Sigmoid colon (tissue), 7 donors: ENCODE results near the gene GPR85. TPM values are rescaled to one million over a fixed set of nuclear protein-coding genes. Genes with fewer than 3 reads are reported as not detected.

Experiments
- DNase-seq: peaks from one replicate; pipeline ENCODE4 v3.0.0-alpha.2; 2019
- H3K27ac ChIP-seq, 4 donors: fragments of 200-600 bp; sonication (generic); one replicate each; pipeline ENCODE4 v1.5.1; 2016 to 2019; ENCODE audit warnings: mild to moderate bottlenecking in 1 of 4
- H3K27me3 ChIP-seq, 3 donors: fragments of 200-600 bp; sonication (generic); one replicate each; pipeline ENCODE4 v1.5.1; 2019; ENCODE audit warnings: mild to moderate bottlenecking in 1 of 3
- H3K36me3 ChIP-seq, 4 donors: fragments of 200-600 bp; sonication (generic); one replicate each; pipeline ENCODE4 v1.5.1; 2016 to 2019
- H3K4me1 ChIP-seq, 4 donors: fragments of 200-600 bp; sonication (generic); one replicate each; pipeline ENCODE4 v1.5.1; 2017 to 2019
- H3K4me3 ChIP-seq, 4 donors: fragments of 200-600 bp; sonication (generic); one replicate each; pipeline ENCODE4 v1.5.1; 2017 to 2019; ENCODE audit warnings: mild to moderate bottlenecking in 2 of 4, moderate library complexity in 1 of 4
- H3K9me3 ChIP-seq, 4 donors: fragments of 200-600 bp in 3 of 4; sonication (generic) in 3 of 4; one replicate each; pipeline versions ENCODE4 v1.5.1 to v1.6.1; 2013 to 2019
- EP300 ChIP-seq, 4 donors: sonication (generic); formaldehyde crosslinking; IDR thresholded peaks; one replicate each; pipeline ENCODE4 v1.6.1; 2017; ENCODE audit warnings: antibody characterized with exemption in 4 of 4
- POLR2A ChIP-seq, 2 donors: fragments of 450-650 bp; IDR thresholded peaks; one replicate each; pipeline ENCODE4 v1.6.1; 2016; ENCODE audit warnings: antibody characterized with exemption in 2 of 2, mild to moderate bottlenecking in 2 of 2, moderate library complexity in 2 of 2
- POLR2AphosphoS5 ChIP-seq, 4 donors: sonication (generic); formaldehyde crosslinking; IDR thresholded peaks; one replicate each; pipeline ENCODE4 v1.6.1; 2017; ENCODE audit warnings: antibody characterized with exemption in 4 of 4
- WGBS, 2 donors: extraction: QIAGEN DNeasy Blood & Tissue Kit; methylation state at CpG; one replicate each; pipeline ENCODE4 v1.1.7; 2013; 5-methylcytosine and 5-hydroxymethylcytosine counted together
- intact Hi-C: fragments of 100-400 bp; cut with DNase I; formaldehyde crosslinking; loops from one replicate; pipeline ENCODE4 v1.15.1; 2023
- polyA plus RNA-seq, 3 donors: library from polyadenylated mRNA; stranded (reverse); fragments of 200-250 nt; gene quantifications; one replicate each; pipeline ENCODE4 v1.2.3, GENCODE V29; 2013
- total RNA-seq, 4 donors: library from RNA; depleted of rRNA; stranded (reverse); fragments of >200 nt; gene quantifications; one replicate each; pipeline ENCODE4 v1.1.0, GENCODE V29; 2016
- TF ChIP-seq, protein P1 (sequence below), 4 experiments: fragments of 450-650 bp in 3 of 4; fragments of 200-600 bp in 1 of 4; IDR thresholded peaks; one replicate each; pipeline ENCODE4 v1.5.1; 2016 to 2019; ENCODE audit warnings: antibody characterized with exemption in 4 of 4, mild to moderate bottlenecking in 3 of 4, moderate library complexity in 2 of 4
- donor health status: healthy with polysubstance abuse.
- donor health status: Bipolar disorder and iron deficiency.
- donor health status: healthy.

Gene GPR85, protein sequence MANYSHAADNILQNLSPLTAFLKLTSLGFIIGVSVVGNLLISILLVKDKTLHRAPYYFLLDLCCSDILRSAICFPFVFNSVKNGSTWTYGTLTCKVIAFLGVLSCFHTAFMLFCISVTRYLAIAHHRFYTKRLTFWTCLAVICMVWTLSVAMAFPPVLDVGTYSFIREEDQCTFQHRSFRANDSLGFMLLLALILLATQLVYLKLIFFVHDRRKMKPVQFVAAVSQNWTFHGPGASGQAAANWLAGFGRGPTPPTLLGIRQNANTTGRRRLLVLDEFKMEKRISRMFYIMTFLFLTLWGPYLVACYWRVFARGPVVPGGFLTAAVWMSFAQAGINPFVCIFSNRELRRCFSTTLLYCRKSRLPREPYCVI
- 1 to 10 TPM in 2 of 4 donors, under 1 TPM in 2; 0.16 to 6.1 (median 0.67) TPM for total RNA-seq
- polyA plus RNA-seq = under 1 TPM in 2 of 3 donors, not detected in 1; 0.41 to 0.46 TPM

DNA sequence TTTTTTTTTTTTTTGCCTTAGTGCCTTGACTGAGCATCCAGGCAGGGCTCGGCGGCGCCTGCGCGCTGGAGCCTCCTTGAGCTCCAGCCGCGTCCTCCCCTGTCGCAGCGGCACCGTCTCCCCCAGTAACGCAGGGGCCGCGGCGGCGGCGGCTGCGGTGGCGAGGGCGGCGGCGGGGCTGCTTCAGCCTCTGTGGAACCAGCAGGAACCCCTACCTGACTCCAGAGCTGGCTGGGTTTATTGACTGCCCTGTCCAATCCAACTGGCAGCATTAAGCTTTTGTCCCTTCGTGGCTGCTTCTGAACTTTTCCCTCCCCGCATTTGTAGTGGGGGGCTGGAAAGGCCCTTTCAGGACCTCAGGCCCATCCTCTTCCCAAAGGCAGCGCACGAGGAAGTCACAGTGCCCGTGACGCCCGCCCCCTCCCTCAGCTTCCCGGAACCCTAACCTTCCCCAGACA is at the start of gene GPR85:
Gene GPR85, minus strand, starts transcription at position 397 of the 458 bp plus-strand sequence. CDS start 2,106 bp downstream, outside the sequence.
- Histone ChIP-seq H3K9me3 (no peaks in the 10 kb centered on the region), H3K36me3 (no peaks in the 10 kb centered on the region), H3K4me3 (peak within 1 kb of the TSS; percentile 30 to 54 (median 52)), H3K4me1 (peaks cover 0 to 18% (median 10%) of the 10 kb centered on the region in 4 donors), H3K27me3 (no peaks in the 10 kb centered on the region), H3K27ac (peak within 1 kb of the TSS; percentile 28 to 61 (median 39))
- intact Hi-C loops = no loop called here
- peak; percentile 76 for DNase-seq
- WGBS, 2 donors = 1 to 3% methylated on average over 29 of the region's 29 CpGs
- TF ChIP-seq EP300 (IDR thresholded peaks at IDR 0.05) (no peak), POLR2A (IDR thresholded peaks at IDR 0.05) (no peak), POLR2AphosphoS5 (IDR thresholded peaks at IDR 0.05) (no peak)
- TF ChIP-seq, protein P1, sequence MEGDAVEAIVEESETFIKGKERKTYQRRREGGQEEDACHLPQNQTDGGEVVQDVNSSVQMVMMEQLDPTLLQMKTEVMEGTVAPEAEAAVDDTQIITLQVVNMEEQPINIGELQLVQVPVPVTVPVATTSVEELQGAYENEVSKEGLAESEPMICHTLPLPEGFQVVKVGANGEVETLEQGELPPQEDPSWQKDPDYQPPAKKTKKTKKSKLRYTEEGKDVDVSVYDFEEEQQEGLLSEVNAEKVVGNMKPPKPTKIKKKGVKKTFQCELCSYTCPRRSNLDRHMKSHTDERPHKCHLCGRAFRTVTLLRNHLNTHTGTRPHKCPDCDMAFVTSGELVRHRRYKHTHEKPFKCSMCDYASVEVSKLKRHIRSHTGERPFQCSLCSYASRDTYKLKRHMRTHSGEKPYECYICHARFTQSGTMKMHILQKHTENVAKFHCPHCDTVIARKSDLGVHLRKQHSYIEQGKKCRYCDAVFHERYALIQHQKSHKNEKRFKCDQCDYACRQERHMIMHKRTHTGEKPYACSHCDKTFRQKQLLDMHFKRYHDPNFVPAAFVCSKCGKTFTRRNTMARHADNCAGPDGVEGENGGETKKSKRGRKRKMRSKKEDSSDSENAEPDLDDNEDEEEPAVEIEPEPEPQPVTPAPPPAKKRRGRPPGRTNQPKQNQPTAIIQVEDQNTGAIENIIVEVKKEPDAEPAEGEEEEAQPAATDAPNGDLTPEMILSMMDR (IDR thresholded peaks at IDR 0.05) = no peak

DNA sequence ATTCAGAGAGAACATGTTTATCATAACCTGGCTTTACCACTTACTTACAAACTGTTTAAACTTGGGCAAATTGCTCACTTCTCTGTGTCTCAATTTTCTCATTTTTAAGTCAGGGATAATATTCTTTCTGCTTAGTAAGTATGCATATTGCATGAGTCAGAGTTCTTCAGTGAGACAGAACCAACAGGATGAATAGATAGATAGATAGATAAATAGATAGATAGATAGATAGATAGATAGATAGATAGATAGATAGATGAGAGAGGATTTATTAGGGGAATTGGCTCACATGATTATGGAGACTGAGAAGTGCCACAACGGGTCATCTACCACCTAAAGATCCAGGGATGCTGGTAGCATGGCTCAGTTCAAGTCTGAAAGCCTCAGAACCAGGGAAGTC is 47.4 kb upstream of the GPR85 start:
- H3K4me3 ChIP-seq = no peak overlapping the region
- TF ChIP-seq POLR2AphosphoS5 (IDR thresholded peaks at IDR 0.05) = no peak
- TF ChIP-seq, protein P1 (IDR thresholded peaks at IDR 0.05) = no peak
- TF ChIP-seq POLR2A (IDR thresholded peaks at IDR 0.05) = no peak
- TF ChIP-seq EP300 (IDR thresholded peaks at IDR 0.05) = no peak
- no peaks in the 10 kb centered on the region for H3K36me3 ChIP-seq
- no peak overlapping the region for H3K27ac ChIP-seq
- no peaks in the 10 kb centered on the region for H3K9me3 ChIP-seq
- 81 to 84% methylated on average over 1 of the region's 1 CpG for WGBS, 2 donors
- no peaks in the 10 kb centered on the region for H3K27me3 ChIP-seq
- no peaks in the 10 kb centered on the region for H3K4me1 ChIP-seq
- intact Hi-C loops = no loop called here
- no peak for DNase-seq

DNA sequence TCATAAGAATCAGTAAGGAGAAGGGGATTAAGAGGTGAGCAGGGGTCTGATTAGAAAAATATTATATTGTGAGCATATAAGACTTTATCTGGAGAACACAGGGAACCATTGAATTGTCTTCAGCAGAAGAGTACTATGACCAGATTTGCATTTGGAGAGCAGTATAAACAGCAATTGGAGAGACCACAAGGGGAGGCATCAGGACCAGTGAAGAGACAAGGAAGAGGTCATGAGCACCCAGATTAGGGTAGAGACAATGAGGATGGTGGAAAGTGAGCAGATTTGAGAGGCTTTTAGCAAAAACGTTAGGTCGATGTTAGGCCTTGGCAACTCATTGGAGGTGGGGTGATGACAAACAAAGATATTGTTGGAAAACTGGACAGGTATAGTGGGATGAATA is 44.7 kb upstream of the GPR85 start:
- no peaks in the 10 kb centered on the region for H3K27me3 ChIP-seq
- no peaks in the 10 kb centered on the region for H3K4me1 ChIP-seq
- intact Hi-C loops = no loop called here
- no peak overlapping the region for H3K4me3 ChIP-seq
- WGBS, 2 donors = 43 to 86% methylated on average over 2 of the region's 2 CpGs
- no peaks in the 10 kb centered on the region for H3K9me3 ChIP-seq
- H3K36me3 ChIP-seq = no peaks in the 10 kb centered on the region
- no peak for TF ChIP-seq POLR2A (IDR thresholded peaks at IDR 0.05)
- no peak for TF ChIP-seq POLR2AphosphoS5 (IDR thresholded peaks at IDR 0.05)
- no peak for TF ChIP-seq EP300 (IDR thresholded peaks at IDR 0.05)
- TF ChIP-seq, protein P1 (IDR thresholded peaks at IDR 0.05) = no peak
- no peak for DNase-seq
- H3K27ac ChIP-seq = no peak overlapping the region

DNA sequence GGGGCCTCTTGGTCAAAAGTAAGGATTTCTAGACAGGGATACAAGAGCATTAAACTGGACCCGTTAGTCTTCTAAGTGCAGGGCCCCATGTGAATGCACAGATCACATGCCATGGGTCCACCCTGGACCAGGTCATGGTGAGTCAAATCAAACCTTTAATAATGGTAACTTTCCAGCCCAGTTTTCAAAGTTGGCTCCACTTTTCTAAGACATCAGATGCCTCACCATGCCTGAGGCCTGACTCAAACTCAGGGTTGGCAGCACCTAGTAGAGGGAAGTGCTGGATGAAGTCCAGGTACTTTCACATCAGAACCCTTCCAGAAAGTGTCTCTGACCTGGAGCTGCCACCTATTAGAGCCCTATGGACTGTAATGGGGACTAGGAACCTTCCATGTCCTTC is 41.4 kb upstream of the GPR85 start:
- no peak overlapping the region for H3K27ac ChIP-seq
- H3K4me1 ChIP-seq = no peaks in the 10 kb centered on the region
- H3K9me3 ChIP-seq = no peaks in the 10 kb centered on the region
- TF ChIP-seq POLR2AphosphoS5 (IDR thresholded peaks at IDR 0.05) = no peak
- TF ChIP-seq, protein P1 (IDR thresholded peaks at IDR 0.05) = no peak
- no peak for TF ChIP-seq EP300 (IDR thresholded peaks at IDR 0.05)
- TF ChIP-seq POLR2A (IDR thresholded peaks at IDR 0.05) = no peak
- DNase-seq = no peak
- no peaks in the 10 kb centered on the region for H3K27me3 ChIP-seq
- intact Hi-C loops = no loop called here
- no peak overlapping the region for H3K4me3 ChIP-seq
- WGBS, 2 donors = 92 to 98% methylated on average over 1 of the region's 1 CpG
- H3K36me3 ChIP-seq = no peaks in the 10 kb centered on the region
